ENCODE data around the gene TTLL11.
"Not testable (repeated sequence)": the region's sequence is repeated elsewhere in the genome, so short reads cannot be mapped to it uniquely, and the experiment has no call there.

TTLL11 gene

DNA sequence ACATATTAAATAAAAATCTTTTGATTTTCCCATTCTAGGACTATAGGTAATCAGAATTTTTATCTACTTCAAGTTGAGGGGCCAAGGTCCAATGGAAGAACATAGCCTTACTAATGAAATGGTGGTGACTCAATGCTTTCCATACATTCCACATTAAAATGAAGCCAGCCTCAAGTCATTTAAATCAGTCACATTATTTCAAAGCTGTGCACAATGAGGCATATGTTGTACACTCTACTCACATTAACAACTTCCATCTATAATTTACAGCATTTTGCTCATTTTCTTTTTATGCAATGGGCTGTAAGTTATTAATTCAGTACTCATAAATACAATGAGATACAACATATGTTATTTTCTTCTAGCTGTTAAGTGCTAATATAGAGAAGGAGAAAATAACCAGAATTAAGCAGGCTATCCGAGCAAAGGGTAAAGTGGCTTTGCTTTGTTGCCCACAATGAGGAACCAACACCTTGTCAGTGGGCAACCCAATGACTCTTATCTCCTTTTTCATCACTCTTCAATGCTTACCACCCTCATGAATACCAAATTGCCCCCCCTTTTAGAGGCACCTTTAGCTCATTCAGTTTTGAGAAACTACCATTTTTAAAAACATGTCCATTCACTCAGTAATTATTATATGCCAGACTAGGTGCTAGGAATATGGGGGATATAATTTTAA is 52.4 kb downstream of the TTLL11 start:
- no peak for DNase-seq

DNA sequence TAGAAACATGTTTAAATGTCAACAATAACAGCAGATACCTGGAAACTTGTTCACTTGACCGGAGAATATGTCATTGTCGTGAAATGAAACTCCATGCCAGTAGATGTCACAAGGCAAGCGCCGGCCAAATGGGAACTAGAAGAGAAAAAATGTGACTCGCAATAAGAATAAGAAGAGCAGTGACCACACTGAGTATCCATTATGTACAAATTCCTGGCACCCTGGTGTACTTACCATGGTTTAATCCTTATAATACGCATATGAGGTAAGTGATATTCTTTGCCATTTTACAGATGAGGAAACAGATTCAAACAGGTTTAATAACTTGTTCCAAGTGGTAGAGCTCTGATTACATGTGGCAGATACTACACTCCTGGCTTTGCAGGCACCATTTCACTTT is 53.9 kb downstream of the TTLL11 start:
- DNase-seq = no peak

DNA sequence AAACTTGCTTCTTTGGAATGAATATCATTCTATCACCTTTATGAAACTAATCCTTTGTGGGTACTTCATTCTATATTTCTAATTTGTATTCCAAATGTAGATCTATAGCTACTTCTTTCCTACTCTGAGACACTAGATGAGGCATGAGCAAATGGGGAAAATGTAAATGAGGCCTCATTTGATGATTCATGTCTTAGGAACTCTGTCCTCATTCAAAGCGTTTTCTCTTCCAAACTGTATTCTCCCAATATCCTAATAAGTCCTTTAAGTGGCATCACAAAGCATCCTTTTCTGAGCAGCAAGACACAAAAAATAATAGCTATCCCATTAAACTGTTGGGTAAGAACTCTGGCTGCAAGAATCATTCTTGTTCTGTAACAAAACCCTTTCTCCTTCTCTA is 56.1 kb downstream of the TTLL11 start:
- no peak for DNase-seq

DNA sequence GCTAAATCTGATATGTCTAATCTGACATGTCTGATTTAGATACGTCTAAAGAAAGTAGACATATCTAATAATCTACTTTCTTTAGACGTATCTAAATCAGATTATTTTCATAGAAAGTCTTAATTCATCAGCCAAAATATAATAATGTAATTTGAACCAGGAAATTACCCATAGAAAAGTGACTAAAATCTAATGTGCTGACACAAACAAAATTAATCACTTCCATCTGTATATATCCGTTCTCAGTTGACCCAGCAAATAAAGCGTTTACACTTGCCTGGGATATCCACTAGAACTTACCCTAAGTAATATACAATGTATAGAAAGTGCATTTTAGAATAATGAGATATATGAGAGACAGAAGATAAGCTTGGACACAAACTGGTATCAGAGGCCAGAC is 56.7 kb downstream of the TTLL11 start:
- no peak for DNase-seq

DNA sequence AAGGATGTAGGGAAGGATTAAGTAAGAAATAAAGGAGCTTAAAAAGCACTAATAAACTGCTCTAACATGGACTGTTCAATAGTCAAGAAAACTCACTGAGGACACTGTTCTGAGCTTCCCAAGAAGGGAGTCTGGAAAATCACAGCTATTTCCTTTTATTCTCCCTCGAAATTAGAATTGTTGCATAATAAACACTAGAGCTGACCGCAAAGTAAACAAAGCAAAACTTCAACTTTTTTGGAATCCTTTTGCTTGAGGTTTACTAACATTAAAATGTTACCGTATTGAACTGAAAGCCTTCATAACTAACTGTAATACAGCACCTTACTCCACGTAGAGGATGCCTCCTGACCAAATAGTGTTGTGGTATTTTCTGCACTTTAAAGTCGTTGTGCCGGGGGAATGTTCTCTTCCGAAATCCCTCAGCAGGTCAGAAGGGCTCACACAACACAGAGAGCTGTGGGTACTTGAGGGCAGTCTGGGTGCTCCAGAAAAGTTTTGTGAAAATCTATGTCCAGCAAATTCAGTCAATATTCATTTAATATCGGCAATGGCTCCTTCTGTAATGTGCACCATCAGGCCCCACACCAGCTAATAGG is 59.2 kb downstream of the TTLL11 start:
- DNase-seq = no peak

DNA sequence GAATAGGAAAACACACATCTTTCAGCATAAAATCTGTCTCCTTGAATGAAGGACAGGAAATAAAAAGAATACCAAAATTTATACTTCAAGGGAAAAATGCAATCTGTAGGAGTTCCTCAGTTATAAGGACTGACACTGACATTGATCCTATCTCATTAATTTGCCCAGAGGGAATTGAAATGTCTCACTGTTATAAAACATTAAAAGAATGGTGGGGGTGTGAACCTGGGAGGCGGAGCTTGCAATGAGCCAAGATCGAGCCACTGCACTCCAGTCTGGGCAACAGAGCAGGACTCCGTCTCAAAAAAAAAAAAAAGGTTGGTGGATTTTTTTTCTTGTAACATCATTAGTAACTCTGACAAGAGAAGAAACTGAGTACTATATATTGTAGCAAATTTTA is 60.8 kb downstream of the TTLL11 start:
- no peak for DNase-seq

DNA sequence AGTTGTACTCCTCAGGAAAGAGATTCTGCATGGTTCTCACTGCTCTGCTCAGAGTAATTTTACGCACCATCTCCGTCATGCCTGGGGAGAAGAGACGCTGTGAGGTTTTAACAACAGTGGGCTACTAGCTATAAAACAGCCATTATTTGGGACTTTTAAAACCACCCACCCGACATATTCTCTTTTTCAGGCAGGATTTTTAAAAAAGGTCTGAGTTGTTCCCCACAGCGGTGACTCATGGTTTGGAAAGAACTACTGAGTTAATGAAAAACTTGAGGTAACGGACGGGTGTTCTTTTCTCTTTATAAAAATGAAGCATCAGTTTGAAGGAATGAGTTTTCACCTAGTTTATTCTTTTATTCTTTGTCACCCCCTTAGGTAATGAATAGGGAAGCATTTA is 61.3 kb downstream of the TTLL11 start:
- DNase-seq = no peak

DNA sequence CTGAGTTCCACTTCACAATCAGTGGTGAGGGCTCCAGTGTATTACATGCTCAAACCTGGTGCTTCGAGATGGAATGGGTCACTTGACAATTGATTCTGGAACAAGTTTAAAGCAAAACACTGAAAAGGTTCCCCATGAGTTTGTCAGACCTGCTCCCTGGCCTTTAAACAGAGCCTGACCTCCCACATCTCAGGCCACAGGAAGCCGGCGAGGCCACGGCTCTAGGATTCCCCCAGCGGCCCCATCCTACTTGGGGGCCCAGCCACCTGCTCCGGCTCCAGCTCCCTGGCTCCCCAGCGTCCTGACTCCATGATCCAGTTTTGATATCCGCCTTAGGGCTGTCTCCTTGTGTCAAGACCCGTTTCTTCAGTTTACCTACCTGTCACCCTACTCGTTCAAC is 62.0 kb downstream of the TTLL11 start:
- no peak for DNase-seq

DNA sequence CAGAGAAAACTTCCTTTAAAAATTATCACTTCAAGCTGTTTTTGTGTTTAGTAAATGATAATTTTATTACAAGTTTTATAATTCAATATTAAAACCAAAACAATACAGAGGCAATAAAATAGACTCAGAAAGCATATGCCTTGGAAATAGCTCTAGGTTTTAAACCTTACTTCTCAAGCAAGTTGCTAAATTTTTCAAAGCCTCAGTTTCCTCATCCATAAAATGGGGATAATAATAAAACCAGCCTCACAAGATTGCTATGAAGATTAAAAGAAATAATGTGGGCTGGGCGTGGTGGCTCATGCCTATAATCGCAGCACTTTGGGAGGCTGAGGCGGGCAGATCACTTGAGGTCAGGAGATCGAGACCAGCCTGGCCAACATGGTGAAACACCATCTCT is 62.8 kb downstream of the TTLL11 start:
- DNase-seq = no peak

- DNase-seq = no peak
These were observed 63.2 kb downstream of the TTLL11 start for GRCh38 chr9:122029898-122030297.

GRCh38 chr9:122028089-122028488 is 65.0 kb downstream of the TTLL11 start:
- no peak for DNase-seq

DNA sequence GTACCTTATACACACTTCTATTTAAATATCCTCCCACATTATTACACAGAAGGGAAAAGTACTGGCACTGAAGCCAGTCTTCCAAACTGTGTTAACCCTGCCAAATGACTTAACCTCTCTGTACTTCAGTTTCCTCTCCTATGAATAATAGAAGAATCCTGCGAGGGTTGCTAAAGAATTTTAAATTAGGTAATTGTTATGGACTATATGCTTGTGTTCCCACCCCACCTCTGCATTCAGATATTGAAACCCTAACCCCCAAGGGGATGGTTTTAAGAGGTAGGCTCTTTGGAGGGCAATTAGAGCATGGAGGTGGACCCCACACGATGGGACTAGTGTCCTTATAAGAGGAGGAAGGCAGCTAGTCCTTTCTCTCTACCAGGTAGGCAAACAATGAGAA is 72.7 kb downstream of the TTLL11 start:
- no peak for DNase-seq

DNA sequence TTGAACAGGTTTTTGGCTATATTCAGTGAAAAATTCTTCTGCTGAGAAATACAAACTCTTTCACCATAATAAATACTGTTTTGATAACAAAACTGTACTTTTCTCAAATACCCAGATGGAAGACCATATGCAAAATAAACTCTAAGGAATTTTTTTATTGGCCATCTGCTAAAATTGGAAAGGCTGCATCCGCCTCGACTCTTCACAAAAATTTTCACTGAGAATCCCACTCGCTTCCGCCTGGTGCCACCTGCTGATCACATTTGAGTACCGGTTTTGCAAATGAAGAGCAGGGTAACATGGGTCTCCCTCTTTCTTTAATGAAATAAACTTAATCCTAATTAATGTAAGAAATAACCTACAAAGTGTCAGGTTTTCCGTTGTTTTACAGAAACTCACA is 76.4 kb downstream of the TTLL11 start:
- DNase-seq = no peak

- DNase-seq = no peak
These were observed 76.8 kb downstream of the TTLL11 start for GRCh38 chr9:122016309-122016708.

GRCh38 chr9:122015170-122015821 is 77.8 kb downstream of the TTLL11 start:
- DNase-seq = no peak

DNA sequence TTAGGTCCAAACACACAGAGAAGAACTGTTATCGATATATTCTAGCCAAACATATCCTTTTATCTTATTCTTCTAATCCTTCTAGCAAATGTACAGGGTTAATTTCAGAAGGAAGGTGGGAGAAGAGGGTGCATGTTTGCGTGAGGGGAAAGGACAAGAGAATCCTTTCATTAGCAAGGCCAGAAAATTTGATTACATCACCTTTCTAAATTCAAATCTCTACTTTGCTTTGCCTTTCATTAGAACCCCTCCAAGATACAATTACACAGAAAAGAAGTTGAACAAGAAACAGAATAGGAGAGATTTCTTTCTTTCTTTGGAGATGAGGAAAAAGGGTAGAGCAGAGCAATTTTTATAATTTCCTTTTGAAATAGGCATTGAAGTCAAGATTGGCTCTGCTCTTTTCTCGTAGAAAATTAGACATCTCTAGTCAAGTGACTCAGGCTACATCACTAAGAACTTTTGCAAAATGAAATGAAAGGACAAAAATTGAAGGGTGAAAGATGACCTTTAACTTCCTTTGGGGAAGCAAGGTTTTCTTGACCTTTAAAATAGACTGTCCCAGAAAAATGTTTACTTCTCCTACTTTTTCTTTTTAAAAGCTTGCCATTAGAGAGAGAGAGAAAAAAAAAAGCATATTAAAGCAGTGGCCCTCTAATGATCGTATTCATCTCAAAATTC is 81.2 kb downstream of the TTLL11 start:
- no peak for DNase-seq

- no peak for DNase-seq
These were observed 84.5 kb downstream of the TTLL11 start for GRCh38 chr9:122008559-122008958.

- no peak for DNase-seq
These were observed 85.3 kb downstream of the TTLL11 start for GRCh38 chr9:122007837-122008236.

DNA sequence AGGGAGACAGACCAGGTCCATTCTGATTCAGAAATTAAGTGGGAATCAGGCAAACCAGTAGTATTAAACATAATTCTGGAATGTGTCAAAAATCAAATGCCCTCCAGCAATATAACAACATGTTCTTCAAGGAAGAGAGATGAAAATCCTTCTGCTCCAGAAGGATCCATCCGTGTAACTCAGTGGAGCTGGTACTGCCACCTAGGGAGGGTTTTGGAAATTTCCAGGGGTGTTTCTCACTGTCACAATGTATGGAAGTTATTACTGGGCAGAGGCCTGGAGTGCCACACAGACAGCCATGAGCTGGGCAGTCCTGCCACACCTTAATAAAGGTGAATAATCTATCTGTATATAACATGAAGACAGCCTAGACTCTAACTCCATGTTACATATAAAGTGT is 87.5 kb downstream of the TTLL11 start:
- DNase-seq = no peak

GRCh38 chr9:122004589-122004988 is 88.5 kb downstream of the TTLL11 start:
- DNase-seq = no peak

DNA sequence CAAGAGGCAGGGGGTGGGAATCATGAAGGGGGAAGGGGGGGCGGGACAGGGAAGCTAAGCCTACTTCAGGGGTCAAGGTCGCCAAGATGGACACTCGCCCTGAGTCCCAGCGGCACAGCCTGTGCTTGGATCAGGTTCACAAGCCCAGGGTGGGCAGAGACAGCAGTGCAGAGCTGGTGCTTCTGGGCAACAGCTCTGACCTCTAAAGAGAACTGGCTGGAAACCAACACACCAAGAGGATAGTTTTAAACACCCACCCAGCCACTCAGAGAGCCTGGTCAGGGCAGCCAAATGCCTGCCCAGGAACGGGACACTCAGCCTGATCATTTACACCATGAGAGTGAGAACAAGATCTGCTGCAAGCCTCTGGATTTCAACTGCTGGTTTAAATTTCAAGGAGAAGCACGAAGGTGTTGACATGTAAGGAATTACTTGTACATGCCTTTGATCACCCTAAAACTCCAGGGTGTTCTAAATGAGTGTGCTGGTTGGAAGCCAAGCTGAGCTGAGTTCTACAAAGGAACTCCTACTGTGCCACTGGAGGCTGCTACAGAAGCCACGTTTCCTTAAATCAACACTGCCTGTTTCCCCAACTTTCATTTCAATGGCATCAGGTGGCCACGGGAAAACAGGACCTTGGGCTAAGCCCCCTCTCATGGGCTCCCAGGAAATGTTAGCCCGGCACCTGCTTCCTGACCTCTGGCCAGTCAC is 91.5 kb downstream of the TTLL11 start:
- no peak for DNase-seq

GRCh38 chr9:122000526-122000925 is 92.6 kb downstream of the TTLL11 start:
- not testable (repeated sequence) for DNase-seq

GRCh38 chr9:121999556-121999955 is 93.6 kb downstream of the TTLL11 start:
- DNase-seq = no peak

All from activated CD4-positive, alpha-beta T cell treated with anti-CD3 and anti-CD28 coated beads, Interleukin-2, Interleukin-6, amounts not matched to agents 100 ng/mL and 50 ng/mL, durations not matched to agents 16 hours and 8 hours (primary cell).